AG04450 (cell line): ENCODE results near the gene WDR43. TPM values are rescaled to one million over a fixed set of nuclear protein-coding genes. Genes with fewer than 3 reads are reported as not detected.
A peak's percentile ranks its signal among the peaks of the same experiment; 100 is the strongest.

ENCODE experiments used
- CTCF ChIA-PET: fragments of 300-600, 350-600 bp; formaldehyde crosslinking; extraction: SDS; loops from one replicate; lab custom pipeline; 2022; ENCODE audit warnings: antibody characterized with exemption, inconsistent platforms; lab: Charles Lee
- POLR2A ChIA-PET: fragments of 350-600 bp; formaldehyde crosslinking; extraction: SDS; loops from one replicate; lab custom pipeline; 2021; ENCODE audit warnings: antibody characterized with exemption, inconsistent platforms; lab: Yijun Ruan, JAX
- DNase-seq: peaks from one replicate; pipeline ENCODE4 v3.0.0-alpha.2; 2011; ENCODE audit warnings: low read depth, low spot score
- H3K27ac ChIP-seq: one replicate; pipeline ENCODE4 v1.5.1; 2012; ENCODE audit warnings: low read depth, low read length, control low read depth
- H3K27me3 ChIP-seq: one replicate; pipeline ENCODE4 v1.6.0; 2012; ENCODE audit warnings: low read length; ENCODE audit not compliant: control insufficient read depth, insufficient read depth
- H3K4me3 ChIP-seq: 2 replicates; pipeline ENCODE4 v1.5.1; 2011; ENCODE audit warnings: mild to moderate bottlenecking, low read depth, low read length, control low read depth
- H3K9me3 ChIP-seq: 2 replicates; pipeline ENCODE4 v1.5.1; 2012; ENCODE audit warnings: low read length; ENCODE audit not compliant: control insufficient read depth, insufficient read depth
- CTCF ChIP-seq: IDR thresholded peaks from 2 replicates; pipeline ENCODE4 v1.5.1; 2011; ENCODE audit warnings: low read depth, low read length, control low read depth, inconsistent platforms
- polyA plus RNA-seq: library from polyadenylated mRNA; depleted of rRNA; stranded (reverse); fragments of >200 nt; gene quantifications from 2 replicates; pipeline ENCODE4 v1.2.3, GENCODE V29; 2011

Gene WDR43
- polyA plus RNA-seq, 1 experiment = 95.5 TPM

- POLR2A ChIA-PET = no interaction called here
- H3K27me3 ChIP-seq = peaks cover 4% of the 10 kb centered on the region
- CTCF ChIA-PET = interaction anchor here (1.2 kb wide), 1 partner anchor 21 kb away, joined by 3 read pairs; no protein-coding TSS in a partner anchor
- DNase-seq = no peak
- no peaks in the 10 kb centered on the region; the same call in 1 of the 2 replicates for H3K9me3 ChIP-seq
- TF ChIP-seq CTCF = no peak
- no peak overlapping the region for H3K27ac ChIP-seq
- H3K4me3 ChIP-seq = no peak overlapping the region
Observed at GRCh38 chr2:28979576-28980366, 85.3 kb downstream of the WDR43 start.

- no peaks in the 10 kb centered on the region; the same call in 1 of the 2 replicates for H3K9me3 ChIP-seq
- DNase-seq = no peak
- peaks cover 5% of the 10 kb centered on the region for H3K27me3 ChIP-seq
- ChIA-PET POLR2A (interaction anchor here (0.9 to 1.3 kb wide), 2 partner anchors 31 to 136 kb away, joined by 3 to 6 read pairs; no protein-coding TSS in a partner anchor), CTCF (interaction anchor here (0.9 to 1.2 kb wide), 2 partner anchors 22 to 63 kb away, joined by 3 read pairs; no protein-coding TSS in a partner anchor)
- no peak overlapping the region for H3K27ac ChIP-seq
- TF ChIP-seq CTCF = no peak
- H3K4me3 ChIP-seq = no peak overlapping the region
Observed at GRCh38 chr2:28980368-28981015, 86.0 kb downstream of the WDR43 start.

GRCh38 chr2:28981016-28981441, 86.6 kb downstream of the WDR43 start, which contains the start of gene TOGARAM2:
TSS of gene TOGARAM2 (plus strand) at chr2:28981298. CDS start at chr2:28994835, 13,537 bp downstream.
- CTCF ChIA-PET = interaction anchor here (0.9 to 1.5 kb wide), 2 partner anchors 22 to 63 kb away, joined by 3 to 9 read pairs; no protein-coding TSS in a partner anchor
- Histone ChIP-seq H3K27ac (peak within 1 kb of the TSS; percentile 39), H3K27me3 (peaks cover 5% of the 10 kb centered on the region), H3K4me3 (no peak within 1 kb of the TSS; the same call in 1 of the 2 replicates), H3K9me3 (no peaks in the 10 kb centered on the region; the same call in 1 of the 2 replicates)
- POLR2A ChIA-PET = interaction anchor here (0.9 to 1.3 kb wide), 2 partner anchors 30 to 135 kb away, joined by 3 to 6 read pairs; no protein-coding TSS in a partner anchor
- TF ChIP-seq CTCF = no peak
- no peak for DNase-seq

- H3K27me3 ChIP-seq = peaks cover 5% of the 10 kb centered on the region
- H3K9me3 ChIP-seq = no peaks in the 10 kb centered on the region; the same call in 1 of the 2 replicates
- no peak for TF ChIP-seq CTCF
- CTCF ChIA-PET = interaction anchor here (0.9 to 1.5 kb wide), 2 partner anchors 23 to 62 kb away, joined by 3 to 9 read pairs; no protein-coding TSS in a partner anchor
- no peak for DNase-seq
- H3K4me3 ChIP-seq = no peak overlapping the region
- no peak overlapping the region for H3K27ac ChIP-seq
- POLR2A ChIA-PET = interaction anchor here (0.9 to 1.3 kb wide), 2 partner anchors 29 to 135 kb away, joined by 3 to 6 read pairs; no protein-coding TSS in a partner anchor
Observed at GRCh38 chr2:28981620-28982376, 87.3 kb downstream of the WDR43 start.
